Coronary artery (tissue), 2 donors: Measurements from ENCODE around the gene SRSF6.
"Not testable (repeated sequence)": the region's sequence is repeated elsewhere in the genome, so short reads cannot be mapped to it uniquely, and the experiment has no call there.

Experiments
- DNase-seq: peaks from one replicate; pipeline ENCODE4 v3.0.0-alpha.2; 2017; ENCODE audit warnings: low spot score
- H3K27ac ChIP-seq, 2 donors: fragments of 200-600 bp; sonication (generic); one replicate each; pipeline ENCODE4 v1.5.1; 2016 to 2019
- H3K4me3 ChIP-seq: fragments of 200-600 bp; sonication (generic); 2 replicates; pipeline ENCODE4 v1.5.1; 2016; ENCODE audit warnings: mild to moderate bottlenecking, moderate library complexity
- CTCF ChIP-seq: fragments of 200-600 bp; sonication (generic); IDR thresholded peaks from one replicate; pipeline ENCODE4 v1.5.1; 2019; ENCODE audit warnings: antibody characterized with exemption

SRSF6 gene

DNA sequence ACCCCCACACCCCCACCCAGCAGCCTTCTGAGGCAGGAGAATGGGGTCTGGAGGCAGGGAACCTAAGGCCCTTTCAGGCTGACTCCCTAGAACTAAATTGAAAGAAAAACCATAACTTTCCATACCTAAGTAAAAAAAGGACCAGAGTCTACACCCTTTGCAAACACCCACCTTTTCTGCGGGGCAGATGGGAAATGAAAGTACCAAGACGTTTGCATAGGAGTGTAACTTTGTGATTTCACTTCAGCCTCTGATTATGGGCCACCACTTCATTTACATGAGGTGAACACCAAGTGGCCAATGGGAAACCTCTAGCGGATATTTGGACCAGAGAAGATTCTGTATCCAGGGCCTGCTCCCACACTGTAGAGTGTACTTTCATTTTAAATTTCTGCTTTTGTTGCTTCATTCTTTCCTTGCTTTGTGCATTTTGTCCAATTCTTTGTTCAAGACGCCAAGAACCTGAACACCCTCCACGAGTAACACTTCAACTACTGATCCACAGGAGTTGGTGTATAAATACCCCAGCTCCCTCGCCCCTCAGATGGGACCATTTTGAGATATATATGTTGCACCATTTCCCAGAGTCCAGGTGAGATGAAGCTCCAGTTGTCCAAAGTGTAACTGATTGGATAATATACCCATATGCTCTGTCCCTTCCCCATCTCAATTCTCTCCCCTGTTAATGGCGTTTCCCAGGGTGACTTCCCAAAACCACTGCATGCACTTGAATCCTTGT is 18.9 kb upstream of the SRSF6 start:
- H3K27ac ChIP-seq, result no peak overlapping the region
- TF ChIP-seq CTCF, result no peak
- H3K4me3 ChIP-seq, result no peak overlapping the region
- DNase-seq, result no peak

DNA sequence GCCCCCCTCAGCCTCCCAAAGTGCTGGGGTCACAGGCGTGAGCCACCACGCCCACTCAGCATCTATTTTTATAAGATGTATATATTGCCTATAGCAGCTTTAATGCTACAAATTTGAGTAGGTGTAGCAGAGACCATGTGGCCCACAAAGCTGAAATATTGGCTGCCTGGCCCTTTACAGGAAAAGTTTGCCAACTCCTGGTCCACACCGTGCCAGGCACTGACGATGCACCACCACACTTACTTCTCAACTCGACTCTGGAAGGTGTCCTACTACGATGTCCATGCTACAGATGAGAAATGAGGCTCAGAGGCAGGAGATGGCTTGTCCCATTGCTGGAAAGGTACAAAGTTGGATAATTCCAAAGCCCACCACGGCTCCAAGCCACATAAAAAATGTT is 17.2 kb upstream of the SRSF6 start:
- Histone ChIP-seq H3K27ac (no peak overlapping the region), H3K4me3 (no peak overlapping the region)
- TF ChIP-seq CTCF, result no peak
- no peak for DNase-seq

GRCh38 chr20:43442282-43442880 is 15.3 kb upstream of the SRSF6 start:
- no peak for DNase-seq
- TF ChIP-seq CTCF, result no peak
- H3K27ac ChIP-seq, result no peak overlapping the region

DNA sequence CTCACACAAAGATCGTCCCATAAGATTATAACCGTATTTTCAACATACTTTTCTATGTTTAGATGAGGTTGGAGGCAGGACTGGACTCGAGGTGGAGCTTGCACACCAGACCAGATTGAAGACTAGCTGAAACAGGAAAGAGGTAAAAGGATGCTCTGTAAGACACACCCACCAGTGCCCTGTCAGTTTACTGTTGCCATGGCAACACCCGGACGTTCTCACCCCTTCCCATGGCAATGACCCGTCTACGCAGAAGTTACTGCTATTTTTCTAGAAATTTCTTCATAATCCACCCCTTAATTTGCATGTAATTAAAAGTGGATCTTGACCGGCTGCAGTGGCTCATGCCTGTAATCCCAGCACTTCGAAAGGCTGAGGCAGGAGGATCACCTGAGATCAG is 13.6 kb upstream of the SRSF6 start:
- TF ChIP-seq CTCF, result no peak
- Histone ChIP-seq H3K27ac (no peak overlapping the region), H3K4me3 (no peak overlapping the region)
- DNase-seq, result no peak

More at GRCh38 chr20:43442282-43442880, 15.3 kb upstream of the SRSF6 start:
- no peak overlapping the region for H3K4me3 ChIP-seq

DNA sequence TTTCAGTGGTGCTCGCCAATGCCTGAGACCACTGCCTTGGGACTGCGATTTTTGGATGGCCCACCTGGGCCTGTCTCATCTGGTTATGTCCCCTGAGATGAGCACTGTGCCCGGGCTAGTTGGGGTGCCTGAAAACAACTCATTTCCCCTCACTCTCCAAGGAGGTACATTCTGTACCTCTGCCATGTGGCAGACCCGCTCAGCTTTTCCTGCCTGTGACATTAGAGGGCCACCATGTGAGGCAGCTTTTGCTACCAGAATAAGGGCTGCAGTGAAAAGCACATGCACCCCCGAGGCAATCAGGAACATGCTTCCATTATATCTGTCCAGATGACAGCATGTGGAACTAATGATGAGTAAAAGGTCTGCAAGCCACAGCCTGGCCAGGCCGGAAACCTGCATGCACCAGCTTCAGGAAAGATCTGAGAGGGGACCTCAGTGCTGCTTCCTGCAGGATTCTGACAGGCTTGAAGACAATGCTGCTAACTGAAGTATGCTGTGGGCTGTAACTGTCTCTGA is 11.3 kb upstream of the SRSF6 start:
- no peak for TF ChIP-seq CTCF
- no peak for DNase-seq
- no peak overlapping the region for H3K27ac ChIP-seq
- H3K4me3 ChIP-seq, result no peak overlapping the region

DNA sequence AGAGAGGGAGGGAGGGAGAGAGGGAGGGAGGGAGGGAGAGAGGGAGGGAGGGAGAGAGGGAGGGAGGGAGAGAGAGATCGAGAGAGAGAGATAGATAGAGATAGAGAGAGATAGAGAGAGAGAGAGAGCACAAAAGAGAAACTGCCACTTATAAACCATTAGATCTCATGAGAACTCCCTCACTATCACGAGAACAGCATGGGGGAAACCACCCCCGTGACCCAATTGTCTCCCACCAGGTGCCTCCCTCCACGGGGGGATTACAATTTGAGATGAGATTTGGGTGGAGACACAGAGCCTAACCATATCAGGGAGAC is 9.3 kb upstream of the SRSF6 start:
- H3K27ac ChIP-seq, DNase-seq, H3K4me3 ChIP-seq: not testable (repeated sequence)

DNA sequence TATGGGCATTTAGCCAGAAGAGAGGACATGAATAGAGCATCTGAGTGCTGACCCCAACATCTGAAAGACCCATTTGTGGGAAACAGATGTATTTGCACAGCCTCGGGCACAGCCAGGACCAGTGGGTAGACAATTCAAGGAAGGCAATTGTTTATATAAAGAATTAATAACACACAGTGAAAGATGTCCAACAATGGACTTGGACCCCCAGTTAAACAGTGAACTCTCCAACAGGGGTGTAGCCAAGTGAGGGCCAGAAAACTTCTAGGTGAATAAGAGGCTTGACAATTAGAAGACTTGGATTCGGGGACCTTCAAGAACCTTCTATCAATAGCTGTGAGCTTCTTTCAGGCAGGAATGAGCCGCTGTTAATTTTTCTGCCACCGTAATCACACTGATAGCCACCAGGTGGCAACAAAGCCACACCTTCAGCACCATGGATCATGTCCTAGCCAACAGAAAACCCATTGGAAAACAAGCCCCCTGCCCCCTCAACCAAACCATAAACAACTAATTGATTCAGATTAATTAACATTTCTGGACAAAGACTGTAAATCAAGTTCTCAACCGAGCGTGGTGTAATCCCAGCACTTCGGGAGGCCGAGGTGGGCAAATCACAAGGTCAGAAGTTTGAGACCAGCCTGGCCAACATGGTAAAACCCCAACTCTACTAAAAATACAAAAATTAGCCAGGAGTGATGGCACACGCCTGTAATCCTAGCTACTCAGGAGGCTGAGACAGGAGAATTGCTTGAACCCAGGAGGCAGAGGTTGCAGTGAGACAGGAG is 8.8 kb upstream of the SRSF6 start:
- TF ChIP-seq CTCF, result peak; percentile 32
- H3K4me3 ChIP-seq, result no peak overlapping the region
- DNase-seq, result no peak
- H3K27ac ChIP-seq, result no peak overlapping the region
